ENCODE data around the gene PP2D1. TPM values are rescaled to one million over a fixed set of nuclear protein-coding genes. Genes with fewer than 3 reads are reported as not detected.

PP2D1 gene
- total and polyA plus RNA-seq, 2 of the 8 experiments (the other 6 are each of a cell fraction or from before 2014, with no cell fraction given): not detected

GRCh38 chr3:20055020-20055775, 43.1 kb upstream of the PP2D1 start:
- no peak overlapping the region for H3K56ac ChIP-seq (replicated peaks; ENCODE audit: insufficient read length, low read depth, low read length)
- no peak overlapping the region for H3K18ac ChIP-seq (ENCODE audit: extremely low read depth, low read length)
- no peak overlapping the region for H2AK5ac ChIP-seq (ENCODE audit: low read depth, low read length)
- no peak for DNase-seq (ENCODE audit: low read depth in 1 of 2, low spot score in 2 of 2)
- H3K36me3 ChIP-seq (ENCODE audit: control insufficient read depth in 2 of 4, insufficient read depth in 4 of 4, low read length in 3 of 4): no peaks in the 10 kb centered on the region
- H3K27me3 ChIP-seq (replicated peaks in 1 of 4; ENCODE audit: control insufficient read depth in 3 of 4, extremely low read depth in 1 of 4, insufficient read depth in 3 of 4, low read length in 3 of 4): no peaks in the 10 kb centered on the region
- peaks cover 0 to 2% (median 0%) of the 10 kb centered on the region in 4 experiments; a peak in 1 of 7 replicates for H3K4me1 ChIP-seq (replicated peaks in 1 of 4; ENCODE audit: control insufficient read depth in 3 of 4, insufficient read depth in 4 of 4, low read length in 3 of 4)
- no peak overlapping the region for H3K23ac ChIP-seq (ENCODE audit: insufficient read length)
- H4K5ac ChIP-seq (ENCODE audit: insufficient read length, low read depth, low read length): no peak overlapping the region
- no peaks in the 10 kb centered on the region for H3K79me2 ChIP-seq (ENCODE audit: control insufficient read depth in 1 of 2, insufficient read depth in 2 of 2, low read length in 2 of 2)
- H3K14ac ChIP-seq (ENCODE audit: insufficient read length): no peak overlapping the region
- no peak overlapping the region for H2AFZ ChIP-seq (ENCODE audit: low read length)
- H2BK20ac ChIP-seq (ENCODE audit: low read length): no peak overlapping the region
- H2BK5ac ChIP-seq (ENCODE audit: low read depth, low read length): no peak overlapping the region
- H2BK12ac ChIP-seq (ENCODE audit: low read depth, low read length): no peak overlapping the region
- H2BK15ac ChIP-seq (ENCODE audit: low read length): no peak overlapping the region
- H3K9me3 ChIP-seq (ENCODE audit: insufficient read depth in 2 of 2, low read depth in 1 of 2, low read length in 1 of 2): no peaks in the 10 kb centered on the region
- H3K4me2 ChIP-seq (ENCODE audit: insufficient read depth in 1 of 2, low read depth in 2 of 2, low read length in 2 of 2): no peak overlapping the region
- ChIA-PET CTCF (ENCODE audit: partially characterized antibody) (interaction anchor here (0.7 to 1.5 kb wide), 2 partner anchors 14 to 115 kb away, joined by 3 read pairs; no protein-coding TSS in a partner anchor), POLR2A (ENCODE audit: partially characterized antibody) (no interaction called here)
- no peak overlapping the region for H4K91ac ChIP-seq (replicated peaks; ENCODE audit: insufficient read length, low read length)
- WGBS, 2 experiments (ENCODE audit: extremely low coverage in 1 of 2, insufficient coverage in 1 of 2, insufficient read length in 1 of 2, insufficient replicate concordance in 2 of 2, low coverage in 1 of 2, low lambda C conversion rate in 2 of 2, missing lambda C conversion rate in 1 of 2): 68% methylated on average over 10 of the region's 10 CpGs; no CpG with 5 or more reads in 1 of the 2 experiments
- H4K20me1 ChIP-seq (replicated peaks in 1 of 2; ENCODE audit: control insufficient read depth in 1 of 2, insufficient read depth in 2 of 2, low read length in 2 of 2): no peaks in the 10 kb centered on the region
- H3K79me1 ChIP-seq (ENCODE audit: low read depth, low read length): no peaks in the 10 kb centered on the region
- H4K8ac ChIP-seq (ENCODE audit: extremely low read depth, insufficient read depth, low read length): no peak overlapping the region
- no peak overlapping the region for H3K4ac ChIP-seq (replicated peaks; ENCODE audit: insufficient read length, low read depth, low read length)
- H2BK120ac ChIP-seq (replicated peaks; ENCODE audit: low read depth, low read length): no peak overlapping the region
- H3K27ac ChIP-seq (ENCODE audit: low read depth, low read length): no peak overlapping the region
- H3K4me3 ChIP-seq (ENCODE audit: extremely low read depth in 1 of 4, insufficient read depth in 2 of 4, low read depth in 3 of 4, low read length in 4 of 4): no peak overlapping the region
- no peak overlapping the region for H3K9ac ChIP-seq (replicated peaks in 1 of 4; ENCODE audit: extremely low read depth in 1 of 4, low read depth in 3 of 4, low read length in 3 of 4)
- no peak for FAIRE-seq
- peaks cover 2% of the 10 kb centered on the region; the same call in 1 of the 2 replicates for H3K23me2 ChIP-seq (ENCODE audit: low read depth, low read length)
- no peak for TF ChIP-seq SP1 (IDR thresholded peaks at IDR 0.05; ENCODE audit: low read depth, low read length)
- no peak for TF ChIP-seq RNF2 (IDR thresholded peaks at IDR 0.05; ENCODE audit: borderline replicate concordance, low read depth, low read length, missing control alignments, poor library complexity, severe bottlenecking)
- no peak for TF ChIP-seq SRF (IDR thresholded peaks at IDR 0.05; ENCODE audit: low read depth, low read length)
- TF ChIP-seq EP300 (IDR thresholded peaks at IDR 0.05; ENCODE audit: borderline replicate concordance in 1 of 2, low read depth in 2 of 2, low read length in 2 of 2): no peak
- no peak for TF ChIP-seq CHD2 (IDR thresholded peaks at IDR 0.05; ENCODE audit: low read length)

Data from H1 (cell line).